Measurements from ENCODE around the gene JPH2. TPM values are rescaled to one million over a fixed set of nuclear protein-coding genes. Genes with fewer than 3 reads are reported as not detected.

JPH2 gene
- total and polyA plus RNA-seq, 2 of the 4 experiments (the other 2 are of a cell fraction), result 0.44 to 0.54 TPM

DNA sequence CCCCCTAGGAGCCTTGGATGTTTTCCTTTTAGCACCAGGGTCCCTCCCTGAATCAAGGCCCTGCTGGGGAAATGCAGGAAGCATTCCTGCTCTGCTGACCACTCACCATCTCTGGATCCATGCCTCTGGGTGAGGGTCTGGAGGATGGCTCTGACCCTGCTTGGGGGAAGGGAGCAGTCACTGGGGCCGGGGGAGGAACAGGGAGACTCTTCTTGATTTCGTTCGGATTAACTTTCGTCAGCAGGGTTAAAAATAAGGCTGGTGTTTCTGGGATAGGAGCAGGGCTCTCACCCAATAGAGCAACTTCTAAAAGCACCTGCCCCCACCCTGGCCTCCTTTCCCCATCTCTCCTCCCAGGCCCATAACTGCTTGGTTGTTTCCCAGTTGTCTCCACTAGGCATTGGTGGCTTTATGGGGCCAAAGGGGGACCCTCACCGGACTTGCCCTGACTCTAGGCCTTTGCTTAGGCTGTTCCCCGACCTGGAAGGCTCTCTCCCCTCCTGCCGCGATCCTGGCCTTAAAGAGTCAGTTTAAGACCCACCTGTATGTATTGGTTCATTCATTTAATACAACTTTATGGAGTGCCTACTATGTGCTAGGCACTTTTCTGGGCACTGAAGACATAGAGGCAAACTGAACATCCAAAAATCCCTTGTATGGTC lies 63.0 kb downstream of the JPH2 start:
- POLR2A ChIA-PET (ENCODE audit: unreplicated experiment), result no interaction called here

More for the DNA sequence above, 63.0 kb downstream of the JPH2 start:
- Histone ChIP-seq H4K8ac (ENCODE audit: low read depth in 2 of 2, low read length in 2 of 2) (no peak overlapping the region), H3K79me1 (ENCODE audit: low read depth in 1 of 2, low read length in 2 of 2) (peaks cover 0 to 8% of the 10 kb centered on the region in 2 experiments; a peak in 1 of 4 replicates), H2BK20ac (ENCODE audit: low read depth, low read length) (no peak overlapping the region), H3K56ac (ENCODE audit: extremely low read depth, insufficient read depth, low read length) (no peak overlapping the region), H3K4me1 (ENCODE audit: control insufficient read depth, insufficient read depth, low read length) (no peaks in the 10 kb centered on the region), H3K27ac (ENCODE audit: insufficient read depth, low read length) (no peak overlapping the region), H3K9me3 (ENCODE audit: control insufficient read depth, insufficient read depth, low read length) (no peaks in the 10 kb centered on the region), H4K20me1 (ENCODE audit: insufficient read depth, low read length) (no peaks in the 10 kb centered on the region; the same call in 1 of the 2 replicates), H3K9me1 (ENCODE audit: insufficient read depth, low read length) (no peaks in the 10 kb centered on the region), H2BK15ac (ENCODE audit: low read depth, low read length) (no peak overlapping the region), H2BK120ac (ENCODE audit: low read depth, low read length) (no peak overlapping the region), H2AK9ac (replicated peaks; ENCODE audit: low read depth, low read length, poor library complexity) (no peak overlapping the region), H3K9ac (ENCODE audit: low read depth, low read length) (no peak overlapping the region), H3K36me3 (ENCODE audit: control insufficient read depth, insufficient read depth, low read length) (no peaks in the 10 kb centered on the region), H3K4ac (ENCODE audit: low read depth, low read length) (no peak overlapping the region), H3K18ac (ENCODE audit: low read depth, low read length) (no peak overlapping the region), H3K23ac (ENCODE audit: low read depth, low read length) (no peak overlapping the region), H4K5ac (ENCODE audit: low read depth, low read length) (no peak overlapping the region), H3K14ac (replicated peaks; ENCODE audit: low read depth, low read length) (no peak overlapping the region), H3K27me3 (ENCODE audit: control insufficient read depth, insufficient read depth, low read length) (peaks cover 11% of the 10 kb centered on the region), H3K4me2 (ENCODE audit: low read depth, low read length) (no peak overlapping the region), H4K91ac (ENCODE audit: insufficient read depth, low read depth, low read length) (no peak overlapping the region), H3K4me3 (ENCODE audit: insufficient read depth, low read depth, low read length) (no peak overlapping the region), H2AFZ (replicated peaks; ENCODE audit: low read length, poor library complexity) (no peak overlapping the region), H2AK5ac (ENCODE audit: low read depth, low read length) (no peak overlapping the region), H2BK5ac (ENCODE audit: low read depth, low read length, poor library complexity, severe bottlenecking) (no peak overlapping the region)
- dilution Hi-C loops (cut with HindIII; ENCODE audit: low sequenced_read_pairs, unreplicated experiment) (no loop called here), in situ Hi-C loops (cut with MboI; ENCODE audit: low sequenced_read_pairs) (no loop called here), intact Hi-C loops (cut with micrococcal nuclease) (no loop called here)
- TF ChIP-seq CEBPB (IDR thresholded peaks at IDR 0.05; ENCODE audit: low read depth, low read length) (no peak), SMC3 (IDR thresholded peaks at IDR 0.05; ENCODE audit: low read depth, low read length) (no peak), MXI1 (IDR thresholded peaks at IDR 0.05; ENCODE audit: borderline replicate concordance, low read depth, low read length) (no peak), MAFK (IDR thresholded peaks at IDR 0.05; ENCODE audit: low read depth, low read length) (no peak), RAD21 (IDR thresholded peaks at IDR 0.05; ENCODE audit: low read length) (no peak), BHLHE40 (IDR thresholded peaks at IDR 0.05; ENCODE audit: low read depth, low read length) (no peak), RFX5 (IDR thresholded peaks at IDR 0.05; ENCODE audit: low read depth, low read length) (no peak), CHD1 (IDR thresholded peaks at IDR 0.05; ENCODE audit: low read depth, low read length) (no peak), MAZ (IDR thresholded peaks at IDR 0.05; ENCODE audit: borderline replicate concordance, low read depth, low read length) (no peak), RCOR1 (IDR thresholded peaks at IDR 0.05; ENCODE audit: insufficient replicate concordance, low read length) (no peak), FOS (IDR thresholded peaks at IDR 0.05; ENCODE audit: low read depth, low read length) (no peak), NFE2L2 (IDR thresholded peaks at IDR 0.05; ENCODE audit: low read depth, low read length) (no peak), POLR2A (IDR thresholded peaks at IDR 0.05; ENCODE audit: low read depth, low read length) (no peak)
- TF ChIP-seq, protein P1, sequence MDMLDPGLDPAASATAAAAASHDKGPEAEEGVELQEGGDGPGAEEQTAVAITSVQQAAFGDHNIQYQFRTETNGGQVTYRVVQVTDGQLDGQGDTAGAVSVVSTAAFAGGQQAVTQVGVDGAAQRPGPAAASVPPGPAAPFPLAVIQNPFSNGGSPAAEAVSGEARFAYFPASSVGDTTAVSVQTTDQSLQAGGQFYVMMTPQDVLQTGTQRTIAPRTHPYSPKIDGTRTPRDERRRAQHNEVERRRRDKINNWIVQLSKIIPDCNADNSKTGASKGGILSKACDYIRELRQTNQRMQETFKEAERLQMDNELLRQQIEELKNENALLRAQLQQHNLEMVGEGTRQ (IDR thresholded peaks at IDR 0.05; ENCODE audit: low read depth, low read length), result no peak
- TF ChIP-seq, protein P2, sequence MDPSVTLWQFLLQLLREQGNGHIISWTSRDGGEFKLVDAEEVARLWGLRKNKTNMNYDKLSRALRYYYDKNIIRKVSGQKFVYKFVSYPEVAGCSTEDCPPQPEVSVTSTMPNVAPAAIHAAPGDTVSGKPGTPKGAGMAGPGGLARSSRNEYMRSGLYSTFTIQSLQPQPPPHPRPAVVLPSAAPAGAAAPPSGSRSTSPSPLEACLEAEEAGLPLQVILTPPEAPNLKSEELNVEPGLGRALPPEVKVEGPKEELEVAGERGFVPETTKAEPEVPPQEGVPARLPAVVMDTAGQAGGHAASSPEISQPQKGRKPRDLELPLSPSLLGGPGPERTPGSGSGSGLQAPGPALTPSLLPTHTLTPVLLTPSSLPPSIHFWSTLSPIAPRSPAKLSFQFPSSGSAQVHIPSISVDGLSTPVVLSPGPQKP (IDR thresholded peaks at IDR 0.05; ENCODE audit: borderline replicate concordance, low read depth, low read length), result no peak
- TF ChIP-seq, protein P3, sequence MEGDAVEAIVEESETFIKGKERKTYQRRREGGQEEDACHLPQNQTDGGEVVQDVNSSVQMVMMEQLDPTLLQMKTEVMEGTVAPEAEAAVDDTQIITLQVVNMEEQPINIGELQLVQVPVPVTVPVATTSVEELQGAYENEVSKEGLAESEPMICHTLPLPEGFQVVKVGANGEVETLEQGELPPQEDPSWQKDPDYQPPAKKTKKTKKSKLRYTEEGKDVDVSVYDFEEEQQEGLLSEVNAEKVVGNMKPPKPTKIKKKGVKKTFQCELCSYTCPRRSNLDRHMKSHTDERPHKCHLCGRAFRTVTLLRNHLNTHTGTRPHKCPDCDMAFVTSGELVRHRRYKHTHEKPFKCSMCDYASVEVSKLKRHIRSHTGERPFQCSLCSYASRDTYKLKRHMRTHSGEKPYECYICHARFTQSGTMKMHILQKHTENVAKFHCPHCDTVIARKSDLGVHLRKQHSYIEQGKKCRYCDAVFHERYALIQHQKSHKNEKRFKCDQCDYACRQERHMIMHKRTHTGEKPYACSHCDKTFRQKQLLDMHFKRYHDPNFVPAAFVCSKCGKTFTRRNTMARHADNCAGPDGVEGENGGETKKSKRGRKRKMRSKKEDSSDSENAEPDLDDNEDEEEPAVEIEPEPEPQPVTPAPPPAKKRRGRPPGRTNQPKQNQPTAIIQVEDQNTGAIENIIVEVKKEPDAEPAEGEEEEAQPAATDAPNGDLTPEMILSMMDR (conservative IDR thresholded peaks at IDR 0.05; ENCODE audit: low read depth, low read length), result no peak
- DNase-seq (no peak), ATAC-seq (ENCODE audit: low read depth) (no peak)
- WGBS, 2 experiments (ENCODE audit: extremely low coverage in 2 of 2, insufficient read length in 1 of 2), result no CpG with 5 or more reads among the region's 8 CpGs
- no TSS peak for BruUV-seq (replicated peaks)
- CTCF ChIA-PET, result interaction anchor here (0.7 kb wide), 1 partner anchor 220 kb away, joined by 3 read pairs; no protein-coding TSS in a partner anchor
